Panc1 (cell line): Measurements from ENCODE around the gene TSR3. TPM values are rescaled to one million over a fixed set of nuclear protein-coding genes. Genes with fewer than 3 reads are reported as not detected.

ENCODE experiments used
- ATAC-seq: fragments of 200-7000 bp; cut with Tn5 transposase; 2 replicates; pipeline ENCODE4 v1.9.1; 2020; ENCODE audit warnings: mild to moderate bottlenecking, moderate library complexity
- BruUV-seq: library from RNA; stranded (reverse); fragments of 400-500 nt; replicated peaks from 2 replicates; lab custom pipeline; 2021; lab: Mats Ljungman, UMichigan
- CTCF ChIA-PET: fragments of 300-600 bp; sonication (Branson Sonifier 250); formaldehyde crosslinking; loops from one replicate; lab custom pipeline; 2022; ENCODE audit warnings: antibody characterized with exemption; lab: Charles Lee
- POLR2A ChIA-PET: fragments of 300-600 bp; sonication (Branson Sonifier 250); formaldehyde crosslinking; loops from one replicate; lab custom pipeline; 2022; ENCODE audit warnings: antibody characterized with exemption; lab: Charles Lee
- DNase-seq: peaks from one replicate; pipeline ENCODE4 v3.0.0-alpha.2; 2010; ENCODE audit warnings: low read depth, low spot score
- H3K27ac ChIP-seq: 2 replicates; pipeline ENCODE4 v1.5.1; 2011; ENCODE audit warnings: mild to moderate bottlenecking, low read length, inconsistent platforms
- H3K27me3 ChIP-seq: fragments of 200-500 bp; sonication (Bioruptor generic); 2 replicates; pipeline ENCODE4 v1.6.0; 2014; ENCODE audit warnings: low read length, inconsistent platforms; ENCODE audit not compliant: control insufficient read depth, insufficient read depth
- H3K36me3 ChIP-seq: fragments of 200-500 bp; sonication (Bioruptor generic); 2 replicates; pipeline ENCODE4 v1.5.1; 2014; ENCODE audit warnings: inconsistent platforms, mild to moderate bottlenecking, low read length, moderate library complexity; ENCODE audit not compliant: control insufficient read depth, insufficient read depth
- H3K4me1 ChIP-seq: 2 replicates; pipeline ENCODE4 v1.5.1; 2011; ENCODE audit warnings: inconsistent platforms, mild to moderate bottlenecking, low read length, moderate library complexity; ENCODE audit not compliant: control insufficient read depth, insufficient read depth
- H3K4me3 ChIP-seq, 2 experiments: 2 replicates each; pipeline ENCODE4 v1.5.1; 2011 to 2012; ENCODE audit warnings: low read depth in 2 of 2, low read length in 2 of 2, mild to moderate bottlenecking in 2 of 2, inconsistent platforms in 1 of 2, moderate library complexity in 1 of 2
- H3K9me3 ChIP-seq: fragments of 200-500 bp; sonication (Bioruptor generic); 2 replicates; pipeline ENCODE4 v1.5.1; 2014; ENCODE audit warnings: low read depth, mild to moderate bottlenecking, inconsistent platforms, low read length, moderate library complexity; ENCODE audit not compliant: control insufficient read depth, insufficient read depth
- POLR2AphosphoS5 ChIP-seq: IDR thresholded peaks from 2 replicates; pipeline ENCODE4 v1.6.1; 2012; ENCODE audit warnings: mild to moderate bottlenecking, low read depth, low read length, moderate library complexity
- REST ChIP-seq, 2 experiments: IDR thresholded peaks; 2 replicates each; pipeline ENCODE4 v1.6.1; 2011 to 2012; ENCODE audit warnings: low read depth in 2 of 2, control low read depth in 1 of 2, low read length in 1 of 2, mild to moderate bottlenecking in 1 of 2, moderate library complexity in 1 of 2; ENCODE audit not compliant: insufficient read depth in 1 of 2
- SIN3A ChIP-seq: IDR thresholded peaks from 2 replicates; pipeline ENCODE4 v1.6.1; 2012; ENCODE audit warnings: low read depth, mild to moderate bottlenecking, low read length, moderate library complexity, borderline replicate concordance; ENCODE audit not compliant: insufficient read depth
- TCF7L2 ChIP-seq: IDR thresholded peaks from 2 replicates; pipeline ENCODE4 v1.6.1; 2011; ENCODE audit warnings: mild to moderate bottlenecking, low read depth, low read length, inconsistent platforms
- in situ Hi-C: cut with HindIII; loops from 2 replicates; pipeline ENCODE4 v1.10.0; 2016; ENCODE audit warnings: low sequenced_read_pairs, low pct_unique_long_range_greater_than_20kb
- intact Hi-C: fragments of 100-400 bp; cut with micrococcal nuclease; formaldehyde crosslinking; loops from one replicate; pipeline ENCODE4 v1.10.0; 2022; ENCODE audit not compliant: unreplicated experiment
- total RNA-seq: library from RNA; stranded (reverse); gene quantifications from one replicate; pipeline ENCODE4 v1.2.1, GENCODE V29; 2021; ENCODE audit not compliant: unreplicated experiment
- TF ChIP-seq, protein P1 (sequence below): fragments of 450-650 bp; IDR thresholded peaks from 2 replicates; pipeline ENCODE4 v1.5.1; 2017; ENCODE audit warnings: mild to moderate bottlenecking

Gene TSR3
- total RNA-seq, 1 experiment from 2014 or later = 89.7 TPM

DNA sequence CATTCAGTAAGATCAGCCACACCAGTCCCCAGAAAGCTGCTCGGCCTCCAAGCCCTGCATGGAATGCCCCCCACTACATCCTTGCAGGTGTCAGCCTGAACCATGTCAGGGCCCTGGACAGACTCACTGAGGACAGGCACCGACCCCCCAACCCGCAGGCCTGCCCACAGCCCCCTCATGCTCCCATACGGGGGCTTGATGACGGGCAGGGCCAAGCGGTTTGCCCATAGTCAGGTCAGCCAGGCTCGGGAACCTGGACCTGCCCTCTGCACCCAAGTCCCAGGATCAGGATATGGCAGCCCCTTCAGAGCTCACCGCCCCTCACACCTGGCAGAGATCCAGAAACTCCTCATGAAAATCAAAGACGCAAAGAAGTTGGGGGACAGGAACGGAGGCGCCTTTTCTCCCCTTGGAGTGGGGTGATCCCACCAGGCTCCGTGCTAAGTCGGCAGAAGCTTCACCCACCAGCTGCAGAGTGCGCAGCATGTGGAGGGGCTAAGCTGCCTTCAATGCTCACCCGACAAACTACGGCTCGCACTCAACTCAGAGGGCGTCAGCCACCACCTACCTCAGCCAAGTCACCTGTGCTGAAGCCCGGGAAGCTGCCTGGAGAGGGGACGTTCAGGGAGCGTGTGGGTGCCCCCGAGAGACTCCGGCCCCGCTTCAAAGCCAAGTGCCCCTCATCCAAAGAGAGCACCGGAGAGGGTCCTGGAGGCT is 26.6 kb upstream of the TSR3 start:
- intact Hi-C loops = no loop called here
- ChIA-PET CTCF (no interaction called here), POLR2A (no interaction called here)
- ATAC-seq (0 out of 2 replicates have a peak, but pooled peaks have one; percentile 14), DNase-seq (no peak)
- in situ Hi-C loops = no loop called here
- H3K9me3 ChIP-seq = no peaks in the 10 kb centered on the region
- BruUV-seq = TSS peak; percentile 80
- peaks cover 6% of the 10 kb centered on the region; the same call in 1 of the 2 replicates for H3K4me1 ChIP-seq
- no peak for TF ChIP-seq REST (IDR thresholded peaks at IDR 0.05; ENCODE audit: insufficient read depth in 1 of 2, low read depth in 2 of 2, low read length in 1 of 2)
- no peaks in the 10 kb centered on the region for H3K27me3 ChIP-seq
- H3K36me3 ChIP-seq = no peaks in the 10 kb centered on the region
- H3K4me3 ChIP-seq = peak overlapping the region; percentile 59 to 68
- H3K27ac ChIP-seq = peak overlapping the region; percentile 65

GRCh38 chr16:1377406-1378010 is 25.8 kb upstream of the TSR3 start:
- intact Hi-C loops (no loop called here), in situ Hi-C loops (no loop called here)
- H3K36me3 ChIP-seq = no peaks in the 10 kb centered on the region
- no peaks in the 10 kb centered on the region for H3K27me3 ChIP-seq
- peak overlapping the region in 1 of 2 experiments; percentile 68; a peak in 2 of 4 replicates for H3K4me3 ChIP-seq
- TF ChIP-seq TCF7L2 (no peak), SIN3A (no peak), POLR2AphosphoS5 (no peak), REST (IDR thresholded peaks at IDR 0.05; ENCODE audit: insufficient read depth in 1 of 2, low read depth in 2 of 2, low read length in 1 of 2) (no peak)
- TF ChIP-seq, protein P1, sequence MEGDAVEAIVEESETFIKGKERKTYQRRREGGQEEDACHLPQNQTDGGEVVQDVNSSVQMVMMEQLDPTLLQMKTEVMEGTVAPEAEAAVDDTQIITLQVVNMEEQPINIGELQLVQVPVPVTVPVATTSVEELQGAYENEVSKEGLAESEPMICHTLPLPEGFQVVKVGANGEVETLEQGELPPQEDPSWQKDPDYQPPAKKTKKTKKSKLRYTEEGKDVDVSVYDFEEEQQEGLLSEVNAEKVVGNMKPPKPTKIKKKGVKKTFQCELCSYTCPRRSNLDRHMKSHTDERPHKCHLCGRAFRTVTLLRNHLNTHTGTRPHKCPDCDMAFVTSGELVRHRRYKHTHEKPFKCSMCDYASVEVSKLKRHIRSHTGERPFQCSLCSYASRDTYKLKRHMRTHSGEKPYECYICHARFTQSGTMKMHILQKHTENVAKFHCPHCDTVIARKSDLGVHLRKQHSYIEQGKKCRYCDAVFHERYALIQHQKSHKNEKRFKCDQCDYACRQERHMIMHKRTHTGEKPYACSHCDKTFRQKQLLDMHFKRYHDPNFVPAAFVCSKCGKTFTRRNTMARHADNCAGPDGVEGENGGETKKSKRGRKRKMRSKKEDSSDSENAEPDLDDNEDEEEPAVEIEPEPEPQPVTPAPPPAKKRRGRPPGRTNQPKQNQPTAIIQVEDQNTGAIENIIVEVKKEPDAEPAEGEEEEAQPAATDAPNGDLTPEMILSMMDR = no peak
- no peak overlapping the region; the same call in 1 of the 2 replicates for H3K27ac ChIP-seq
- BruUV-seq = no TSS peak
- CTCF ChIA-PET = no interaction called here
- H3K9me3 ChIP-seq = no peaks in the 10 kb centered on the region
- H3K4me1 ChIP-seq = peaks cover 6% of the 10 kb centered on the region; the same call in 1 of the 2 replicates
- no peak for ATAC-seq
- POLR2A ChIA-PET = no interaction called here
- DNase-seq = no peak
